Measurements from ENCODE around the gene LTC4S.

- TF ChIP-seq CTCF (IDR thresholded peaks at IDR 0.05) (no peak), EP300 (IDR thresholded peaks at IDR 0.05) (no peak), POLR2A (IDR thresholded peaks at IDR 0.05) (no peak), POLR2AphosphoS5 (IDR thresholded peaks at IDR 0.05) (no peak)
These were observed 16.3 kb upstream of the LTC4S start for GRCh38 chr5:179777456-179777855.
